ENCODE results near the gene SERTAD3.

DNA sequence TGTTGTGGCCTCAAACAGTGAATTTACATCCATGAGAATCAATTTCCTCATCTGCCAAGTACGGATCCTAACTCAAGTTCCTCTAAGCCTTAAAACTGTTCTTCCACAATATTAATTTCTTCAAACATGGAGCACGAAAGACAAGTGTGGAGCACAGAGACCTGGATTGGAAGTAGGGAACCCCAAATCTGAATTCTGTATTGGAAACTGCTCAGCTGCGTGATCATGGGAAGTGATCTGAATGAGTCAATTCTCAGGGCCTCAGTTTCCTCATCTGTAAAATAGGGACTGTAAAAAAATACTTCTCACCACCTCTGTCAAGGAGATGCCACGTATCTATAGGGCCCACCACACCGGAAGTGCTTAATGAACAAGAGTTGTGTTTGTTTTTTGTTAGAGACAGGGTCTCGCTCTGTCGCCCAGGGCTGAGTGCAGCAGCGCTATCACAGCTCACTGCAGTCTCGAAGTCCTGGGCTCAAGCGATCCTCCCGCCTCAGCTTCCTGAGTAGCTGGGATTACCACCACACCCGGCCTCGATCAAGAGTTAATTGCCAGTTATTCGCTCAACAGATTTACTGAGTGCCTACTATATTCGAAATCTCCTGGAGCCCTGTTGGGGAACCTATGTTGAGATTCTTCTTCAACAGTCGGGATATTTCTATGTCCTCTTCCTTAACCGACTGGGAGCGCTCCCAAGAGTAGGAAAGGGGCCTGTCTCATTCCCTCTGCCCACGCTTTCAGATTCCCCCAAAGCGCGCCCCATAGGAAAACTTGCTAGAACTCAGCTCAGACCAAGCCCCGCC lies 1.6 kb downstream of the SERTAD3 start:
- TF ChIP-seq, protein P1, sequence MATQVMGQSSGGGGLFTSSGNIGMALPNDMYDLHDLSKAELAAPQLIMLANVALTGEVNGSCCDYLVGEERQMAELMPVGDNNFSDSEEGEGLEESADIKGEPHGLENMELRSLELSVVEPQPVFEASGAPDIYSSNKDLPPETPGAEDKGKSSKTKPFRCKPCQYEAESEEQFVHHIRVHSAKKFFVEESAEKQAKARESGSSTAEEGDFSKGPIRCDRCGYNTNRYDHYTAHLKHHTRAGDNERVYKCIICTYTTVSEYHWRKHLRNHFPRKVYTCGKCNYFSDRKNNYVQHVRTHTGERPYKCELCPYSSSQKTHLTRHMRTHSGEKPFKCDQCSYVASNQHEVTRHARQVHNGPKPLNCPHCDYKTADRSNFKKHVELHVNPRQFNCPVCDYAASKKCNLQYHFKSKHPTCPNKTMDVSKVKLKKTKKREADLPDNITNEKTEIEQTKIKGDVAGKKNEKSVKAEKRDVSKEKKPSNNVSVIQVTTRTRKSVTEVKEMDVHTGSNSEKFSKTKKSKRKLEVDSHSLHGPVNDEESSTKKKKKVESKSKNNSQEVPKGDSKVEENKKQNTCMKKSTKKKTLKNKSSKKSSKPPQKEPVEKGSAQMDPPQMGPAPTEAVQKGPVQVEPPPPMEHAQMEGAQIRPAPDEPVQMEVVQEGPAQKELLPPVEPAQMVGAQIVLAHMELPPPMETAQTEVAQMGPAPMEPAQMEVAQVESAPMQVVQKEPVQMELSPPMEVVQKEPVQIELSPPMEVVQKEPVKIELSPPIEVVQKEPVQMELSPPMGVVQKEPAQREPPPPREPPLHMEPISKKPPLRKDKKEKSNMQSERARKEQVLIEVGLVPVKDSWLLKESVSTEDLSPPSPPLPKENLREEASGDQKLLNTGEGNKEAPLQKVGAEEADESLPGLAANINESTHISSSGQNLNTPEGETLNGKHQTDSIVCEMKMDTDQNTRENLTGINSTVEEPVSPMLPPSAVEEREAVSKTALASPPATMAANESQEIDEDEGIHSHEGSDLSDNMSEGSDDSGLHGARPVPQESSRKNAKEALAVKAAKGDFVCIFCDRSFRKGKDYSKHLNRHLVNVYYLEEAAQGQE (IDR thresholded peaks at IDR 0.05; ENCODE audit: insufficient read depth in 1 of 2, low read depth in 2 of 2, low read length in 2 of 2), result no peak
- no peak for TF ChIP-seq POLR2AphosphoS5 (IDR thresholded peaks at IDR 0.05; ENCODE audit: low read depth, low read length)

Measured in PFSK-1 (cell line).